Measurements from ENCODE around the gene TUBB6.
A peak's percentile ranks its signal among the peaks of the same experiment; 100 is the strongest.

The TUBB6 gene

DNA sequence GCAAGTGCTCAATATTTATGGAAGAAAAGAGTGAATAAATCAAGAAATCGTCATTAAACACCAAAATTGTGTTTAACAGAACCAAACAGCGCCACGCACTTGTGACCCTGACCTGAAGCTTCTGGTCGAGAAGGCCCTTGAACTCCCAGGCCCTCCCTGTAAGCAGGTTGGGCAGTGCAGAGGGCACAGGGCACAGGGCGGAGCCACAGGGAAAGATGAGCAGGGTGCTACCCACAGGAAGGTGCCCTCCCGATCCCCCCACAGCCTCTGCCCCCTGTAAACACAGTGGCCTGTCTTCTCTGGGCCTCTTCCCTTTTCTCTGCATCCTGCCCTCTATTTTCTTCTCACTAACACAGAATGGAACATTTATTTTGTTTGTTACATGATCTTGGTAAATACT lies 16.9 kb upstream of the TUBB6 start:
- no peak for DNase-seq (ENCODE audit: low spot score)

DNA sequence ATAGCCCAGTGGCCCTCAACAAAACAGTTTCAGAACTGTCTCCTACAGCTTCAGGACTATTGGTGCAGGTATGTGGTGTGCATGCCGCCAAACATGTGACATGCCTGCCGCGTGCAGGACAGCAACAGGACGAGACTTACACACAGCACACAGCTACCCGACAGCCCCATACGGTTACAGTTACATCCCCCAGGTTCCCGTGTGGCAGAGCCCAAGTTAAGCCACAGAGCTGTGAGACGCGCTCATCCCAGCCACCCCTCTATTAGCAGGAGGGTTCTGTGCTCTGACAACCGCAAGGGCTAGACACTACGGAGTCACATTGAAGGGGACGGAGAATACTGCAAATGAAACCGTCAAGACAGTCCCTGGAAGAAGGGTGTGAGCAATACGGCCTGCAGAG lies 16.4 kb upstream of the TUBB6 start:
- DNase-seq (ENCODE audit: low spot score): no peak

DNA sequence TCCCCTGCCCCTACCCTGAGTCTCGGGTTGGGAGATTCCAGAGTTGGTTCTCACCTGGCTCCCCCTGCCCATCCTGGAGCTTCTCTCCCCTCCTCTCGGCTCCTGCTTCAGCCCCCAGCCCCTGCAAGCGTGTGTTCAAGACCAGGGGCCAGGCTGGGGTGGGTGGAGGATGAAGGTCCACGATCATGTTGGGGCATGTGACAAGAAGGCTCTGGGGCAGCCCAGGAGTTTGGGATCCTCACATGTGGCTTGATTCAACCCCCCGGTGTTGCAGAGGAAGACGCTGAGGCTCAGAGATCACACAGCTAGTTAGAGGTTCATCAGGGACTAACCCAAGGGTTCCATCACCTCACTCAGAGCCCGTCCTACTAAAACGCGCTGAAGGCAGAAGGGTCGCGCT lies 14.2 kb upstream of the TUBB6 start:
- DNase-seq (ENCODE audit: low spot score): no peak

DNA sequence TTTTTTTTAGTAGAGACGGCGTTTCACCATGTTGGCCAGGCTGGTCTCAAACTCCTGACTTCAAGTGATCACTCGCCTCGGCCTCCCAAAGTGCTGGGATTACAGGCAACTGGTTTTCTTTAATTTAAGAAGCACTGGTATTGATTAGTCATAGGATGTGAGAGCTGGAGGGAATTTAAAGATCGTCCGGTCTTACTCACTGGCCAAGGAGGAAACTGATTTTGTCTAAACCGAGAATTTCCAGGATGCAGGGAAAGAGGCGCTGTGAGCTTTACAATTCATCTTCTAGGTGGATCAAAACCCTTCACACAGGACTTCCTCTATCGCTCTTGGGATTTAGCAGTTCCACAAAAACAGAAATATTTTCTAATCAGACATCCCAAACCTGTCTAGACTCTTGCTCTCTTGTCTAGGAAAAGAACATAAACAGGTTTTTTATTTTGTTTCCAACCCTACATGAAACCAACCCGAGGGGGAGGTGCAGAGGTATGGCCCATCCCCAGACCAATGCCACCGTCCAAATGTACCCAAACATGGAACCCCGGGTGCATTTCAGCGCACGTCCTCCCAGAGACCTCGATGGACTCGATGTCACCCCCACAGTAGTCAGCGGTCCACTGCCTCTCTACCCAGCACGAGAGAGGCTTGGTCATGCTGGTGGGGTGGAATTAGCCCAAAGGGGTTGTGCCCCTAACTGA lies 12.5 kb upstream of the TUBB6 start:
- DNase-seq (ENCODE audit: low spot score): no peak

DNA sequence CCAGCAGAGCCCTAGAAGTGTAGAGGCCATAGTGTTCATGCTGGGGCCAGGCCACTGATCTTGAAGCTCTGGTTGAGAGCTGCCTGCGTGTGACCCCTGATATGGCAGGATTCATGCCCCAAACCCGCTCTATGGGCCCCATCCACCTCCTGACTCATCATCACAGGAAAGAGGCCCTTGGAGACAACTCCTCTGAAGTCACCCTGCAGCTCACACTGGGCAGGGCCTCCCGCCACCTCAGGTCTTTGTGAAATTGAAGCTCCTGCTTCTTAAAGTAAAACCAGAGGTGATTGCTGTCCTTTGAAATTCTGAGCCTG lies 12.0 kb upstream of the TUBB6 start:
- no peak for DNase-seq (ENCODE audit: low spot score)

DNA sequence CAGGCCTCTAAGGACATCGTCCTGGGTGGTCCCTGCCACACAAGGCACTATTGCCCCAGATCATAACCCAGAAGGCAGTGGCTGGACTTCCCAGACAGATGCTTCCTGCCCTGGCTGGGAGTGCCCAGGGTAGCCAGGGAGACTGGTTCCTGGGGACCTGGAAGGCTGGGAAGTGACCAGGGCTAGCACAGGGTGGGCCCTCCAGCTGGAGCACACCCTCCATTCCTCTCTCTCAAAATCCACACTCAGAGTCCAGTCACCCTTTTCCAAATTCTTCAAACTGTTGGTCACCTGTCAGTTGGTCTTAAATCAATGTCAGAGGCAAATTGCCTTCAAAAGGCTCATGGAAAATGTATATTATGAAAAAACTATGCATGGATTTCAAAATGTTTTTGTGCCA lies 11.6 kb upstream of the TUBB6 start:
- DNase-seq (ENCODE audit: low spot score): no peak

DNA sequence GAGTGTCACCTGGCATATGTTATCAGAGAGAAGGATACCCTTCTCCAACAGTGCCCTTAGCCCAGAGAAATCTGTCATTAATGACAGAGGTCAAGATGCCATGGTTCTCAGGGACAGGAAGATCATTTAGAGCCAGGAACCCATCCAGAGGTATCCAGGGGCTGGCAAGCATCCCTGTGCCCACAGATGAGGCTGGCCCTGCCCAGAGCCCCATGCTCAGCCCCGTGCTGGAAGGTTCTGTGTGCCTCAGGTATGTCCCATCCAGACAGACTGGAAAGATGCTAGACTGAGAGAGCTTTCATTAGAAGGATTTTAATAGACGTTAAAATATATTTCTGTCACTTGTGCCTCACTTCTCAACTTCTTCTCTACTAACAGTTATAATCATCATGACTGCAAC lies 8.2 kb upstream of the TUBB6 start:
- no peak for DNase-seq (ENCODE audit: low spot score)

DNA sequence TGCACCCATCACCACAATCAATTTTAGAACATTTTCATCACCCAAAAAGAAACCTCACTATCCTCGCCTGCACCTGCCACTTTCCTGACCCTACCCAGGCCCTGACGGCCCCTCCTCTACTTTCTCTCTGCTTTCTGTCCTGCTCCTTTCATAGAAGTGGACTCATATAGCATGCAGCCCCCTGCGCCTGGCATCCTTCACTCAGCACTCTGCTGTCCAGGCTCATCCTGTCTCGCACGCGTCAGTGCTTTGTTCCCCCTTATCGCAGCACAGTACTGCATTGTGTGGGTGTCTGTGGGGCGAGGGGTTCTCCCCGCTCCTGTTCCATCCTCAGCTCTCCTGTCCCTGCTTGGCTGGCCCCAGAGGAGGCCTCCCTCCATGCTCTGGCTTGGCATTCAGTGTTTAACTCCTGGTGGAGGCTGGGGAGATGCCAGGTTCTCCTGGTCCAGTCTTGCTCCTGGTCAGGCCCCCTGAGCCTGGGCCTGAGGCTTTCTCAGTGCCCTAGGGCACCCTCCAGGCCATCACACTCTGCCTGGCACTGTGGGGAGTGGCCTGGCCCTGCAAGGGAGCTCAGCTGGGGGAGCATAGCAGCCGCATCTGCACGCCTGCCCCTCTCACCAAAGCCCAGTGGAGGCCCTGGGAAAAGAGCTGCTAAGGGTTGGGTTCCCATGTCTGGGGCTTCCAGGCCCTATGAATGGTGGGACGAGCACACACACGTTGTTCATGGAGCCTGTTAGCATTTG lies 6.6 kb upstream of the TUBB6 start:
- no peak for DNase-seq (ENCODE audit: low spot score)

DNA sequence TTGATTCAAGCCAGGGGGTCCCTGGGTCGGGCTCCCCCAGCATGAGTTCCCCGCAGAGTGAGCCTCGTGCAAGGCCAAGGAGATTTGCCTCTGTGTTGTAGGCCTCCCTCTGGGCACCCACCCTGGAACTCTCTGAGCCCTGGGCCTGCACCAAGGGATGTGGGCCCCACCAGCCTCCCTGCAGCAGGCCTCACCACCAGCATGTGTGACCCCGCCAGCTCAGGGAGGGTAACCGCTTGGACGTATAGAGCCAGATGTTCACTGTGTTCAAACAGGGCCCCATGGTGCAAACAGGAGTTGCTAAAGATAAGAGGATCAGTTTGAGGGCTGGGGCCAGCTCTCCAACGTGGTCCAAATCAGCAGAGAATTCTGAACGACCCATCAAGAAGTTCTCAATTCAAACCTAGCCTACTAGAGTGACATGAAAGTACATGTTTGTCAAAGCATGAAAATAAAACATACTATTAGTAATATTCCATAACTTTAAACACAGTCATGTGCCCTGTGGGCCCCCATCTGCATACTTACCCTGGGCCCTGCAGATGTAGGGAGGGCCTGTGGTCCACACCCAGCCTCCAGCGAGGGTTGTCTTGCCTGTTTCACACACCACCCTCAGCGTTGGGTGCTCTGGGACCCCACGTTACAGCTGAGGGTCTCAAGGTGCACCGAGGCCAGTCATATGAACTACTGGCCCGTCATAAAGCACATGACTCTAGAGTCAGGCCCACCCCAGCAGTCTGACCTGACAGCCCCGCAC lies 5.5 kb upstream of the TUBB6 start:
- no peak for DNase-seq (ENCODE audit: low spot score)

DNA sequence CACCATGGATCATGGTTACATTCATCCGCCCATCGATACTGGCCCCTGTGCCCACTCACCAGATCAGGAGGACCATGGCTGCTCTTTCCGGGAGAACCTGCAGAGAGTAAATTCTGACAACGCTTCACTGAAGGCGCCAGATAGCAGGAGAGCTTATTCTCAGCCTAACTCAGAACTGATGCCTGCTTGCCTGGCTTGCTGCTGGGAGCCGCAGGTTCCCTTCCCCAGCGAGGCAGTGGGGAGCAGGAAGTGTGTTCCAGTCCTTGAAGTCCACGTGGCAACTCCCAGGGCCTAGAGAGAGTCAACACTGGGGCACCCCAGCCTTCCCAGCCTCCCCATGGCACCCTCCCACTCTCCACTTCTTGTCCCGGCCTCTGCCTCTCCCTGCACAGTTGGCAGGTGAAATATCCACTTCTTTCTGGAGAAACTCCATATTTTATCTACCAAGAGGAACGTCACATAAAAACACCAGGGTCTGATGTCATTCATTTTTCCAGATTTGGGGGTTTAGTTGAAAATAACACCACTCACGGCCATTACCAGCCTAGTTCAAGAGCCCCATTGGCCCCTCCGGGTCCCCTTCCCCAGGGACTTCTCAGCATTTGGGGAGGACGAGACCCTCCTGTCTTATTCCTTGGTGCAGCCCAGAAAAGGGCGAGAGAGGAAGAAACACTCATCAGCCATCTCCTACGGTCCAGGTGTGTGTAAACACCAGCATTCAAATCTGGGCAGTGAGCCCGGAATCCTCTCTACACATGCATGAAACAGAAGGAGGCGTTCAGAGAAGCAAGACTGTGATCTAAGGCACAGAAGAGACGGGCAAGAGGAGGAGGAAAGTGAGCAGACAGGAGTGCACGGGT lies 3.5 kb upstream of the TUBB6 start:
- DNase-seq (ENCODE audit: low spot score): no peak

DNA sequence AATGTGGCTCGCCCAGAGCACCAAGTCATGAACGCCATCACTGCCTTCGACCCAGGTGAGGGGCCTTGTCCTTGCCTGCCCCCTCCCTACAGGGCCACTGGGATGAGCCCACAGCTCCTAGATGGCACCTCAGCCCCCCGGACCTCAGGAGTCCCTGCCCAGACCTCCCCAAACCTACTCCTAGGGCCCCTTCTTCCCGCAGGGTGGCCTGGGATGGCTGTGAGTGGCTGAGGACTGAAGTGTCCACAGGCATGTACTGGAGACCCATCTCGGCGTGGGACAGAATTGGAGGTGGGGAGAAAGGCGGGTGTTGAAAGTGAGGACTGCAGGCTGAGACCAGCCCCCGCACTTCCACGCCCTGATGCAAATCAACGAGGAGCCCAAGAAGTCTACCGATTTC lies 2.8 kb upstream of the TUBB6 start:
- no peak for DNase-seq (ENCODE audit: low spot score)

DNA sequence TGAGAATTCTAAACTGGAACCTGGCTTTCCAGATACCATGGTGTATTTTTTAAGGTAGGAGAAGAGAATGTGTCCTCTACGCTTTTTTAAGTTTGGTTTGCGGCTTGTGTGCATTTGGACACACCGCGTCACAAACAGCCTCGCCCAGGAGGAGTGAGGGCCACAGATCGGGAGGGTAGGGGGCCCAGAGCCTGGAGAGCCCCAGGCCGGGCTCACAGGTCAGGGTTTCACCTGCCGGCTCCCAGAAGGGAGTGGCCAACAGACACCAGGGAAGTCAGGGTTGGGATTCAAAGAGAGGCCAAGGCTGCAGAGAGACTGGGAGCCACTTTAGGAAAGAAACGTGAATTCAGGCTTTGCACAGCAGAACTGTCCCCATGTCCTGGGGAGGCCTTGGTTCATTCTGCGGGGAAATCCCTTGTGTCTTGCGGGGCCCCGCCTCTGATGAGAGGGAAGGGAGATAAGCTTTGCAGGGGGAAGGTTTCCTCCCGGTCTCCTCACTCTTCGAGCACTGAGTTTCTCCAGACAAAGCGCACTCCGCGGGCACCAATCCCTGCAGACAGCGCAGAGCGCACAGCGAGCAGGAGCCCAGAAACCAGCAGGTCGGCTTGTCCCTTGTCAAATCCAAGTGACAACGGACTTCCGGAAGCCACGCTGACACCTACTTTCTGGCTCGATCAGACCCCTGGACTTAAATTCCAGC lies 2.0 kb upstream of the TUBB6 start:
- DNase-seq (ENCODE audit: low spot score): no peak

DNA sequence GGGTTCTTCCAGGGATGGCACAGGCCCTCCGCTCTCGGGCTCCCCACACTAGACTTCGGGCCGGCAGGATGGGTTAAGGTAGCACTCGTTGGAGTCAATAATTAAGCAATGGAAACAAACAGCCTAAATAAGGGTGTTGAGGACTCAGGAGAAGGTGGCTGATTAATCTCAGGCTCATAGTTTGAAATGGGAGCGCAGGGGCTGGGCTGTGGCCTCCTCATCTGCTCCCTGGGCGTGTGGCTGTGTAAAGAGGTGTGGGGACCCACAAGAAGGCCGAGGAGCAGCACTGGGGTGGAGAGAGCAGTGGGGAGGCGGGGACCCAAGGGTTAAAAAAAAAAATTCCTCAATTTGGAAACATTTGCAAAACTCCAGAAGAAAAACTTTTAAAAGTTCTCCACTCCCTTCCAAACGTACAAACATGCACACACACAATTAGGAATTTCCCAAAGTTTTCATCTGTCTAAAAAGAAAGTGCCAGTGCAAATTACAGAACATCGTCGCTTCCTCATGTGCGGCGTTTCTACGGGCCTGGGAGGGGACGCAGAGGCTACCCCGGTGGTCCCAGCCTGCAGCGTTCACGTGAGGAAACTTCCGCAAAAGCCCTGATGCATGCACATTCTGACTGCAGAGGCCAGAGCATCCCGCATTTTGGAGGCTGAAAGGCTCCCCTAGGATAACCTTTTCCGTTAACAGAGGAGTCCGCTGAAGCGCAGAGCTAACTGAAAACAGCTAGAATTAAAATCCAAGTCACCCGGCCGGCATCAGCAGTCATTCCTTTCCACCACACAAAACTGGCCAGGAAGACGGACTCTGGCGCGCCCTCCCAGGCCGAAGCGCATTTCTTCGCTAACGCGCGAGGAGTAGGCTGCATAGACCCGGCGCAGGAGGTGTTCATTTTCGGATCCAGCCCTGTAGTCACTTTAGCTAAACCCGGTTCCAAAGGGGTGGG lies 1.0 kb upstream of the TUBB6 start:
- no peak for DNase-seq (ENCODE audit: low spot score)

DNA sequence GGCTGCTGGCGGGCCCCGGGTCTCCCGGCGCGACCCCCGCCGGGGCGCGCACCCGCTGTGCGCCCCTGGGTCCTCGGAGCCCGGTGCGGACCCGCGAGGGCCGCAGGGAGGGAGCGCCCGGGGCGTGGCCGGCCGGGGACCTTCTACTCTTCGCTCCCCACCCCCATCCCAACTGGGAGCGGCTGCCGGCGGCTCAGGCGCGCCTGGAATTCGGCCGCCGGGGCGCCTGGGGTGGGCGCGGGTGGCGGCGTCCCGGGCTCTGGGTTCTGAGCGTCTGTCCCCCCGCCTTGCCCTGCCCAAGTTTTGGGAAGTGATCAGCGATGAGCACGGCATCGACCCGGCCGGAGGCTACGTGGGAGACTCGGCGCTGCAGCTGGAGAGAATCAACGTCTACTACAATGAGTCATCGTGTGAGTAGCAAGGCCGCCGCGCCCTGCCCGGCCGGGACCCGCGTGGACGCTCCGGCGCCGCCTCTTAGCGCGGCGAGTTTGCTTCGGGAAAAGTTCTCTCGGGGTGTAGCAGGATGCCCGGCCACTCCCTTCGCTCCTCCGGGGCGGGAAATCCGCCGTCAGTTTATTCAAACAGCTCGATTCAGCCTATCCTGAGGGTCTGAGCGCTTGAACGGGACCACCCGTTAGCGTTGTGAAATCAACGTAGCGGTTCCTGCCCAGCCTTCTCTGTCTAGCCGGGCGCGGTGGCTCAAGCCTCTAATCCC lies 502 bp downstream of the TUBB6 start:
- peak; percentile 5 for DNase-seq (ENCODE audit: low spot score)

DNA sequence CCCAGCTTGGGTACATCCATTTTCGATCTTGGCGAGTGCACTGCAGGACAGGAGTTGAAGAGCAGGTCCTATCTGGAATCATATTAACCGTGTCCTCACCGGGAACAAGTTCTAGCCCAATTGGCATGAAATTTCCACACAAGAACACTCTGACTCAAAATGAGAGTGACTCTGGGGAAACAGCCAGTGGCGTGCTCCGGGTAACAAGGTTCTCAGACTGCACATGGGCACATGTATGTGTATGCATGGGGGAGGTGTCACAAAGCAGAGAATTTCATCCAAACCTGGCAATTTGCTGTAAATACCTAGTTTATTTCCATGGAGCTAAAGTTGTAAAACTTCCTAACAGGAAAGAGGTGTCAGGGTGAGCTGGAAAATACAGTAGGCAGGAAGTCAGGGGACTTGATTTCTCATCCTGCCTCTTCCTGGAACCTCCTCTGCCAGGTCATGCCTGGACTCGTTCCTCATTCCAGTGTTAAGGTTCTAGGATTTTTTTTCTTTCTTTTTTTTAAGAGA lies 1.7 kb downstream of the TUBB6 start:
- DNase-seq (ENCODE audit: low spot score): no peak

DNA sequence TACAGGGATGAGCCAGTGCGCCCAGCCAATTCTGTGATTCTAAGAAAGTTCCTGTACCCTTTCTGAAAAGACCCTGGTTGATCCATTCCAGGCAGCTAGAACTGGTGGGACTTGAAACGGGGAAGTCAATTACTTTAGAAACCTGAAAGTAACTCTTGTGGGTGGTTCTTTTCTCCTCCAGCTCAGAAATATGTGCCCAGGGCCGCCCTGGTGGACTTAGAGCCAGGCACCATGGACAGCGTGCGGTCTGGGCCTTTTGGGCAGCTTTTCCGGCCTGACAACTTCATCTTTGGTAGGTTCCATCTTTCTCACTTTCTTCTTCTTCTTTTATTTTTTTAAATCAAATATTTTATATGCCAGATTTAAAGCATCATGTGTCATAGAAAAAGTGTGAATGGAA lies 2.7 kb downstream of the TUBB6 start:
- DNase-seq (ENCODE audit: low spot score): no peak

DNA sequence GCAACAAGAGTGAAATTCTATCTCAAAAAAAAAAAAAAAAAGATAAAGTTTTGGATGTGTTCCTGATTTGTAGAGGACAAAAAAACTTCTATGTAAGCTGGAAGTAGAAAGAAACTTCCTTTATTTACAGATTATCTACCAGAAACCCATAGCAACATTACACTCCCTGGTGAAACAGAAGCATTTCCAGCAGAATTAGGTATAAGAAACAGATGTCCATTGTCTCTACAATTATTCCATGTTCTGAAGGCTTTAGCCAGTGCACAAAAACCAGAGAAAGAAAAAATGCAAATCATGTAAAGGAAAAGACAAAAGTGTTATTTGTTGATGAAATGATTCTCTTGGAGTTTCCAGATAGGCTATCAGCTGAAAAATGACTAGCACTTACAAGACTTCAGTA lies 4.9 kb downstream of the TUBB6 start:
- DNase-seq (ENCODE audit: low spot score): no peak

DNA sequence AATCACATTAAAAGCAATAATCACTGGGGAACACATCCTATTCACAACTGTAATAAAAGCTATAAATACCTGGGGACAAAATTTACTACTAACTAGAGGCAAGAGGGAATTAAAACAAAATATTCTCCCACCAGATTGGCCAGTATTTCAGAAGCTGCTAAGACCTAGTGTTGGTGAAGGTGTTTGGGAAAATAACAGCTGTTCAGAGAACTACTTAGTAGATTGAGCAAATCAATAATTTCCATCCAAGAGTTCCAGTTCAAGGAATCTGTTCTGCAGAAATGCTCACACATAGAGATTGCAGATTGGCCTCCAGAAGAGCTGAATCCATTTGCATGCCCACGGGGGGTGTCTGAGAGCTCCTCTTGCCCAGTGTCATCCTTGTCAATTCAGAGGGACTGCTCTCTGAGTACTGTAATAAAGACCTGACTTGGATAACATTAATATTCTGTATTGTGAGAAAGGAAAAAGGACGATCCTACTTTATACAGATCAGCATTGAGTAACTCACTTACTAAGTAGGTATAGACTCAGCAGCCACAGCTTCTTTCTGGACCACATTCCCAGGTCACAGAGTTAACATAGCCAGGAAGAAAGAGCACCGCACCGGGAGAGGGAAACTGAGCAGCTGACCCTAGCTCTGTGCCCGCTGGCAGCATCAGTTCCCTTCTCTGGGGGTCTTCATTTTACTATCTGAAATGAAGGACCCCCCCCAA lies 5.6 kb downstream of the TUBB6 start:
- no peak for DNase-seq (ENCODE audit: low spot score)
